Measurements from ENCODE around the gene GSX2. TPM values are rescaled to one million over a fixed set of nuclear protein-coding genes. Genes with fewer than 3 reads are reported as not detected.
A peak's percentile ranks its signal among the peaks of the same experiment; 100 is the strongest.

The GSX2 gene

GRCh38 chr4:54146139-54146538, 46.2 kb downstream of the GSX2 start:
- no peaks in the 10 kb centered on the region for H3K9me3 ChIP-seq (replicated peaks; ENCODE audit: low read length)
- H3K4me1 ChIP-seq (ENCODE audit: control insufficient read depth, insufficient read depth, low read length) = no peaks in the 10 kb centered on the region
- H3K36me3 ChIP-seq (ENCODE audit: insufficient read depth, low read length) = no peaks in the 10 kb centered on the region
- no peak overlapping the region for H3K9ac ChIP-seq (ENCODE audit: low read depth, low read length)
- H3K4me2 ChIP-seq (ENCODE audit: low read length) = no peak overlapping the region
- H3K4me3 ChIP-seq (ENCODE audit: low read length) = no peak overlapping the region
- H3K27me3 ChIP-seq (ENCODE audit: control insufficient read depth, insufficient read depth, low read length) = no peaks in the 10 kb centered on the region

GRCh38 chr4:54149323-54149722, 49.4 kb downstream of the GSX2 start:
- H3K4me3 ChIP-seq (ENCODE audit: low read length) = no peak overlapping the region
- peak overlapping the region; percentile 41 for H3K4me2 ChIP-seq (ENCODE audit: low read length)
- H3K9me3 ChIP-seq (replicated peaks; ENCODE audit: low read length) = no peaks in the 10 kb centered on the region
- peaks cover 13% of the 10 kb centered on the region for H3K4me1 ChIP-seq (ENCODE audit: control insufficient read depth, insufficient read depth, low read length)
- no peaks in the 10 kb centered on the region for H3K36me3 ChIP-seq (ENCODE audit: insufficient read depth, low read length)
- no peaks in the 10 kb centered on the region for H3K27me3 ChIP-seq (ENCODE audit: control insufficient read depth, insufficient read depth, low read length)
- H3K9ac ChIP-seq (ENCODE audit: low read depth, low read length) = no peak overlapping the region

Small RNA genes within 50 kb of the gene (small RNA-seq; reads per million reads assigned to genes)
- not detected for gene AC110792.1

All from skeletal muscle satellite cell (primary cell).